Frontal cortex (tissue), 4 donors: ENCODE measurements around the gene MAML3. TPM values are rescaled to one million over a fixed set of nuclear protein-coding genes. Genes with fewer than 3 reads are reported as not detected.

Source experiments
- DNase-seq, 2 donors: peaks; one replicate each; pipeline ENCODE4 v3.0.0; 2012; ENCODE audit warnings: low spot score in 2 of 2
- FAIRE-seq: peaks from 2 replicates; lab custom pipeline; 2012; peaks lifted over from hg19 to GRCh38; lab: Jason Lieb, UNC
- total RNA-seq: library from RNA; depleted of rRNA; stranded (reverse); fragments of >200 nt; gene quantifications from one replicate; pipeline ENCODE4 v1.2.3, GENCODE V29; 2014
- donor health status: control.
- donor health status: control.
- donor health status: control.

MAML3 gene
- total RNA-seq, 1 donor from 2014 or later = 7.7 TPM

DNA sequence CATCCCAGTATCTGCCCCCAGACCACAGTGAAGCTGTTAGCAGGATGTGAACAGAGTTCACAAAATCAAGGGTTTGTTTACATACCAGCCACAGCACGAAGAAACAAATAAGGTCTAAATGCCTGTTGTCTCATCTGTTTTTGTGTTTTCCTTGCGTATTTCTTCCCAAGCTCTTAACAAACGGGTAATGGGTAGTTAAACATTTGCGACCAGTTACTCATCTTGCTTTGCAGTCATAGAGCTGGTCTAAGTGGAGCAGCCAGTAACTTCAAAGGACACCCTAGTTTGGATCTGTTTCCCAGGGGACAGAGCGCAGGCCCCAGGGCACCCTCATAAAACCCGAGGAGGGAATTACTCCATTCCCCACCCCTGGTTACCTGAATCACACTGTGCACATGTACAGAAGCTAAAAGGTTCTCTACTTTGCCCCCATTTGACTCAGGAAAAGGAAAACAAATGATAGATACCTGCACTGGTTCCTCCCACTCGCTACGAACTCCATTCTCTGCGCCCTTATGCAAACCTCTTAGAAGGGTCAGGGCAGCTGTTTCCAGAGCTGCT is 68.8 kb downstream of the MAML3 start:
- DNase-seq = no peak

DNA sequence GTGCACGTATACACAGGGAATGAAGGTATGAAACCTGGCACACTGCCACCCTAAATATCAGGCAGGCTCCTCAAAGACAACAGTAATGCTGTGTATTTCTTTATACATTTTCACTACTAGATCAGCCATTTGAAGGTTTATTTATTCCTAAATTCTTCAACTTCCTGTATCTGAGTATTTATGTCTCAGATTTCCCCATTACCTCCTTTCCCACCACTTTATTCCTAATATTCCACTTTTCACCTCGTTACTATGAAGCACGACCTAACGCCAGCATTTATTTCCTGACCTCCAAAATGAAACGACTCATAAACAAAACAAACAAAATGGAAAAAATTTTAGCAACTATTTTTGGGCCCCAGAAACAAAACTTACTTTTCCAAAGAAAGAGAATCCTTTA is 69.6 kb downstream of the MAML3 start:
- DNase-seq (no peak), FAIRE-seq (no peak)

More for the DNA sequence above, 68.8 kb downstream of the MAML3 start:
- no peak for FAIRE-seq

GRCh38 chr4:140082391-140082755 is 71.6 kb downstream of the MAML3 start:
- FAIRE-seq (no peak), DNase-seq (no peak)

- FAIRE-seq (no peak), DNase-seq (no peak)
Measured at GRCh38 chr4:140081641-140082390, 72.2 kb downstream of the MAML3 start.

DNA sequence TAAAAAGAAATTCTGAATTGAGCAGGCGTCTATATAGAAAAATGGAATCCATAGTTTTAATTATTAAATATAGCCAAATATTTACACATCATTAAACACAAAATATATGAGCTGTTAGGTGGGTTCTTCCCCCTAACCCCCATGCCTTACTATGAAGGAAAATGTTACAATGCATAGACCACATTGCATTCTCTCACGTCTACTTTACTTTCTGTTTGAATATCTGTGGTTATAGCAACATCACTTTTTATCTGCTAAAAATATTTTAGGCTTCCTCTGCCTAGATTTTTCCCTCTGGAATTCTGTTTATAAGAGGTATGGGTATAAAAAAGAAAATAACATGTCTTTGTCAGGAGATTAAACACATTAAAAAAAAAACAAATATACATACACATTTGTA is 73.1 kb downstream of the MAML3 start:
- DNase-seq (no peak), FAIRE-seq (no peak)

DNA sequence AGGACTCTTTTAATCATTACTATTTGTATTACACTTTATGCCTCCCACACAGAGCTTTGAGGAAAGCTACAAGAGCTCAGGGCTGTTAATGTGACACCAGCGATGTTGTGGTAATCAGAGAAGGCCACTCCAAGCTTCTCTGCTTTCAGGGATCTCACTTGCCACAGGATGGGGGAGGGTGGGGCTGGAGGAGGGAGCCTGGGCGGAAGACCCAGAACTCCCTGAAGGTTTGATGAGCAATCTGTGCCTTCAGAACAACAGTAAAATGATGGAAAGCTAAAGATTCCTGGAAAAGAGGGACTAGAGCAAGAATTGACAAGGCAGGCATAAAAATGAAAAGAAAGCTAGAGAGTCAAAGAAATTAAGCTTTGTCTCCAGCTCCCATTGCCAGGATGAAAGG is 75.6 kb downstream of the MAML3 start:
- no peak for FAIRE-seq

DNA sequence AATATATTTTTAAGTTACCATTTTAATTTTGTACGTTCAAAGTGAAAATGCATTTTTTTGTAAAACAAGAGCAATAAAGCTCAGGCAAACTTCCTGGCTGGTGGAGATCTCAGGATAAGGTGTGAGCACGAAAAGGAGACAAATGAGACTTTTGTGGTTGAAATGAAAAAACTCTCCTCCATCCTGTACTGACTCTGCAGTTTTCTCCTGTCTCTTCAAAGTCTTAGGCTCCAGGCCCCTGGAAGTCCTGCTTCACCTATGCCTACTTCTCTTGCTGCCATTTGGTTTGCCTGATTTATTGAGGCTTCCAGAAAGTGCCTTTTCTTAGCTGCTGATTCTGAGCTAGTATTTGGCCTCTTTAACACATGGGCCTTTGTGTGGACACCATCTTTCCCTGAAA is 77.7 kb downstream of the MAML3 start:
- no peak for DNase-seq
- no peak for FAIRE-seq

More for the DNA sequence above, 75.6 kb downstream of the MAML3 start:
- DNase-seq = no peak

DNA sequence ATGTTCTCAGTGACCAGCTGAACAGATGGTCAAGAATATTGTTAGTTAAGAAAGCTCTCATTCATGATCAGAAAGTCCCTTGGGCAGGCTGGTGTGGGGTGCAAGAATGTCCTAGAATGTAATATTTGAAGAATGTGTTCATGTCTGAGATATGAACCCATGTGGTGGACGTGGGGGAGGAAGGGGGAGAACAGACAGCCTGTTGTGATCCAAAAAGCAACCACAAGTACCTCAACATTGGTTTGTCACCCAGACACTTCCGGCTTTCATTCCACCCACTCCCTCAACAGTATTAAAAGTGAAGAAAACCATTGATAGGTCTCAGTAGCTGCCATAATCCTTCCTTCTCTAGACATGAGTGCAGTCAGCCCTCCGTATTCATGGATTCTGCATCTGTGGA is 82.2 kb downstream of the MAML3 start:
- DNase-seq (no peak), FAIRE-seq (no peak)

- no peak for FAIRE-seq
- DNase-seq = no peak
Measured at GRCh38 chr4:140070973-140071372, 83.0 kb downstream of the MAML3 start.

GRCh38 chr4:140070366-140070765 is 83.6 kb downstream of the MAML3 start:
- no peak for DNase-seq
- FAIRE-seq = no peak

DNA sequence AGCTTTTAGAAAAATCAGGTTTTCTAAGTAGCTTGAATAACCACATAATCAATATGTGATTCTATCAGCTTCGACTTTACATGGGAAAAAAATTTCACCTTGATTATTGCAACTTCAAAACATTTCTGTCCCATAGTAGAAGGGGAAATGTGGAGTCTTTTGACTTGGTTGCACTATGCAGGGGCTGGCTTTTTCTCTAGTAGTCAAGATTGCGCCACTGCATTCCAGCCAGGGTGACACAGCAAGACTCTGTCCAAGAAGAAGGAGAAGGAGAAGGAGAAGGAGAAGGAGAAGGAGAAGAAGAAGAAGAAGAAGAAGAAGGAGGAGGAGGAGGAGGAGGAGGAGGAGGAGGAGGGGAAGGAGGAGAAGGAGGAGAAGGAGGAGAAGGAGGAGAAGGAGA is 84.9 kb downstream of the MAML3 start:
- DNase-seq (no peak), FAIRE-seq (no peak)

- no peak for FAIRE-seq
- DNase-seq = no peak
Measured at GRCh38 chr4:140068271-140068670, 85.7 kb downstream of the MAML3 start.

DNA sequence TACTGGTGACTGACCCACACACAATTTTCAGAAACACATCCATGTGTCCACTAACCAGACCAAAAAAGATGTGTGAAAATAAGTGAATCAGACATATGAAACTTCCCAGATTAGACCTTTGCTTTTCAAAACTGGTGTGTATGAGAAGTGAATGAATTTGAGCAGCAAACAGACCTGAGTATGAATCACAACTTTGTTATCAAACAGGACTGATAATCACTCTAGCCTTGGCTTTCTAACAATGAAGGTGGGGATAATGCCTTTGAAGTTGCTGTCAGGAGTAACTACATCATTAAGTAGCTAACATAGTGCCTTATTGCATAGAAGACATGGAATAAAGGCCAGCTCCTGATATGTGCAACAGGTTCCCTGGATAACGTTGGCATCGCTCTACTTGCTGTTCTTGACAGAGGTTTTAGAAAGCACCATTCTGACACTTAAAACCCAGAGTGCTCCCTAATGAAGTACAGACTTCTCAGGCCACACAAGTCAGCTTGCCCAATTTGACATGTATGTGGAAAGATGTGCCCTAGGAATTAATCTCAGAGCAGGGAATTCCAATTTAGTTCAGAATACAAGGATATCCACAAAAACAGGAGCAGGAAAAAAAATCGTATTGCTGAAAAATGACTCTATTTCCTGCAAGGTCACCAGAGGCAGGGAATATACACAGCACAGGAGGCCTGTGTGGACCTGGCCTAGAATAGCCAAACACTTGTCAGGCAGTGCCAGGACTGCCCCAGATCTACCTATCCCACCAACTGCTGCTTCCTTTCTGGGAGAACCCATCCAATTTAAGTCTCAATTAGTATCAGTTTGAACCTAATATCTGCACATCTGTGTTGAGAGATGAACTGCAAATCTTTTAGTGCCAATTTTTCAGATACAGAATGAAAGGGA is 87.7 kb downstream of the MAML3 start:
- no peak for FAIRE-seq
- no peak for DNase-seq

DNA sequence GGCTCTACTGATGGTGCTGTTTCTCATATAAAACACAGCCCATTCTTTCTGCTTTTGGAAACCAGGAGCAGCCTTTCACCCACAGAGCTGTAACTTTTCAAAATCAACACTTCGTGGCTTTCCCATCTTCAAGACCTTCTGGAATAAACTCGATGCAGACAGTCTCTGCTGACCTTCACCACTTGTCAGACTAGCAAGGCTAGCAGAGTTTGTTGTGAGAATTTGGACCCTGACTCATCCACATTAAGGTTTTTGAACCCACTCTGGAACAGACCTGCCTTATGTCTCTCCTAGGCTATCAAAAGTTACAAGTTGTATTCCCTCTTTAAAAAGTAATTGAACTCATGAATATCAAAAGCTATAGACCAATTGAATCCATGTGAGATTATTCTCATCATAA is 88.6 kb downstream of the MAML3 start:
- FAIRE-seq (no peak), DNase-seq (no peak)

DNA sequence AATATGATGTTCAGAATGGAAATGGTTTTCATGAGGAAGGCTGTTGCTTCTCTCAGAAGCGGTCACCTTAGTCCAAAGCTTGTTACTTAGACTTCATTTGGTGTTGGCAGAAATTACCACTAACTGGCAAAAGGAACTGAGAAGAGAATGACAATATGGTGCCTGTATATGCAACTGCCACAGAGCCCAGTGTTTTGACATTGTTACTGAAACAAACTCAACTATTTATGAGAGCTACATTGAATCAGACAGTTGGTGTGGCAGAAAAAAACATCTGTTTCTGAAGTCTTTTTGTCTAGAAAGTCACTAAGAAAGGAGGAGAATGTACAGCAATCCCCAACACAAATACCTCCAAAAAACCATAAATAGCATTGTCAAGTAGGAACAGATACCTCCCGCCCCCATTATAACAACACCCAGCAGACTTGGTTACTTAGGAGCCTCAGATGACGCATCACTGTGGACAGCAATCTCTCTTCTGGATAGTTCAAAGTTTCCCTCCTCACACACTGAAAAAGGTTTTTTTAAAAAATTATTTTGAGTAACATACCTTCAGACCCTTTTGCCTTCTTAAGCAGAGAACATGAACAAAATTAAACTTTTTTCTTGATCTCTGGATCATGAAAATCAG is 92.2 kb downstream of the MAML3 start:
- DNase-seq (no peak), FAIRE-seq (no peak)

DNA sequence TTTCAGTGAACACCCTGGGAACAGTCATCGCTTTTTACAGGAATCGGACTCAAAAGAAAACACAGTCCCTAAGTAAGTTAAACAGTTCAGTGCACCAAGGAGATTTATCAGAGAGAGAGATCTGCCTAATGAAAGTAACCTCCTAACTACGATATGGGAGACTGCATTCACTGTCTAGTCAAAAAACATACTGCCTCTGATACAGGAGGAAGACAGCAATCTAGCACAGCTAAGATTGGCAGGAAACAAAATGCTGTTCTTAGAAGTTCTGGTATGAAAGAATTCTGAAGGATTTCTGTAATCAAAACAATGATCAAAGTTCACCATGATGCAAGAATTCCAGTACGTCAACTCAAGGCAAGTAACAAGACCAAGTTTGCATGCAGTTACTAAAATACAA is 92.8 kb downstream of the MAML3 start:
- FAIRE-seq = no peak
- no peak for DNase-seq

GRCh38 chr4:140059159-140059558 is 94.8 kb downstream of the MAML3 start:
- no peak for DNase-seq
- FAIRE-seq = no peak

DNA sequence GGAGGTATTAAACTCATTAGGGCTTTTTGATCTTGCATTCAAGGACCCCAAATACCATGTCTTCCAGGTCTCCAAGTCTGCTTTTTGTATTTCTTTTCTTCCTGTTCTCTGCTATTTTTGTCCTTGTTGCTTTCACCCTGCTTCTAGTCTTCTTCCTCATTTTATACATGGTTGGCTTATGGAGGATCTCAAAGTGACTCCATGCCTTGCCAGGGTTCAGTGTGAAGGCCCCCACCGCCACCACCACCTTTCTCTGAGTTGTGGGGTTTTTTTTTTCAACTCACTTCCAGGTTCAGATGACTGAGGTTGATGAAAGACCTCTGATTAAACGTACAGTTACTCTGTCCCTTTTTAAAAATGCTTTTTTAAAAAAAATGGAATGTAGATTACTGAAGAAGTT is 96.3 kb downstream of the MAML3 start:
- no peak for DNase-seq
- no peak for FAIRE-seq

DNA sequence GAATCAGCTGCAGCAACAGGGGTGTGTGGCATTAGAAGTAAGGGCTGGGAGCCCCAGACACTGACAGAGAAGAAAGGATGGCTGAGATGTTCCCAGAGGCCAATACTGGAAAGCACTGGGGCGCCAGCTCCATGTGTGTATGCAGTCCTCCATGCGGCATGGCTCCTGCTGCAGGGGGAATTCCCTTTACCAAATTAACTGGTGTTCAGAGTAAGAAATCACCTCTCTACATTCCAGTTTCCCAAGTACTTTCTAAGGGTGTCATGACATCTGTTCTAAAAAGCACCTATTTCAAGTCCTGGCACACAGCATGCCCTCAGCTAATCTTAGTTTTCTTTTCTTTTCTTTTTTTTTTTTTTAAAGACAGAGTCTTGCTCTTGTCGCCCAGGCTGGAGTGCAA is 98.0 kb downstream of the MAML3 start:
- FAIRE-seq (no peak), DNase-seq (no peak)

GRCh38 chr4:140054861-140055260 is 99.1 kb downstream of the MAML3 start:
- FAIRE-seq = no peak
- DNase-seq = no peak

GRCh38 chr4:140053185-140053584 is 100.8 kb downstream of the MAML3 start:
- FAIRE-seq (no peak), DNase-seq (no peak)
